HCT116 (cell line): ENCODE measurements around the gene PATL2.

Source experiments
- ATF3 ChIP-seq: IDR thresholded peaks from 2 replicates; pipeline ENCODE4 v1.6.1; 2012
- CBX3 ChIP-seq: IDR thresholded peaks from 2 replicates; pipeline ENCODE4 v1.6.1; 2012; ENCODE audit warnings: low read depth
- CEBPB ChIP-seq: IDR thresholded peaks from 2 replicates; pipeline ENCODE4 v1.6.1; 2012; ENCODE audit warnings: low read depth
- CTCF ChIP-seq, 3 experiments: fragments of 200-600 bp in 1 of 3; sonication (generic) in 1 of 3; IDR thresholded peaks in 2 of 3; conservative IDR thresholded peaks in 1 of 3; 2 replicates each; pipeline ENCODE4 v1.5.1; 2012 to 2017; ENCODE audit warnings: low read depth in 2 of 3, low read length in 2 of 3, antibody characterized with exemption in 1 of 3, borderline replicate concordance in 1 of 3, control low read depth in 1 of 3, mild to moderate bottlenecking in 1 of 3, mixed read lengths in 1 of 3, mixed run types in 1 of 3, moderate library complexity in 1 of 3; ENCODE audit not compliant: insufficient read depth in 1 of 3
- EZH2 ChIP-seq: fragments of 200-600 bp; sonication (generic); IDR thresholded peaks from 2 replicates; pipeline ENCODE4 v1.6.1; 2017; ENCODE audit warnings: antibody characterized with exemption, mixed run types
- EZH2phosphoT487 ChIP-seq: fragments of 200-600 bp; IDR thresholded peaks from 2 replicates; pipeline ENCODE4 v1.6.1; 2018; ENCODE audit warnings: antibody characterized with exemption, borderline replicate concordance
- MAX ChIP-seq: IDR thresholded peaks from 2 replicates; pipeline ENCODE4 v1.6.1; 2012
- POLR2A ChIP-seq: IDR thresholded peaks from 2 replicates; pipeline ENCODE4 v1.7.0; 2011; ENCODE audit warnings: borderline replicate concordance; ENCODE audit not compliant: insufficient read depth, insufficient read length; ENCODE audit errors: extremely low read depth
- POLR2AphosphoS5 ChIP-seq: IDR thresholded peaks from 2 replicates; pipeline ENCODE4 v1.6.1; 2011; ENCODE audit warnings: mild to moderate bottlenecking, low read depth, low read length, moderate library complexity
- REST ChIP-seq: IDR thresholded peaks from 2 replicates; pipeline ENCODE4 v1.6.1; 2012; ENCODE audit warnings: low read depth
- SIN3A ChIP-seq: IDR thresholded peaks from 2 replicates; pipeline ENCODE4 v1.6.1; 2012; ENCODE audit warnings: low read depth
- SP1 ChIP-seq: IDR thresholded peaks from 2 replicates; pipeline ENCODE4 v1.6.1; 2012; ENCODE audit warnings: low read depth
- YY1 ChIP-seq: IDR thresholded peaks from 2 replicates; pipeline ENCODE4 v1.6.1; 2011; ENCODE audit warnings: low read length, low read depth, moderate library complexity, mild to moderate bottlenecking; ENCODE audit not compliant: insufficient replicate concordance; ENCODE audit errors: extremely low read depth
- ZFX ChIP-seq: fragments of 450-650 bp; IDR thresholded peaks from 2 replicates; pipeline ENCODE4 v1.6.1; 2017

GRCh38 chr15:44666210-44667038, 44.7 kb downstream of the PATL2 start:
- TF ChIP-seq CTCF (IDR thresholded peaks at IDR 0.05 in 2 of 3, conservative IDR thresholded peaks at IDR 0.05 in 1 of 3; ENCODE audit: borderline replicate concordance in 1 of 3, insufficient read depth in 1 of 3, low read depth in 2 of 3, low read length in 2 of 3) (no peak), REST (no peak), POLR2A (no peak), POLR2AphosphoS5 (no peak), EZH2phosphoT487 (no peak), ZFX (no peak), SP1 (no peak), MAX (no peak), SIN3A (no peak), EZH2 (no peak), CBX3 (no peak), YY1 (no peak), ATF3 (no peak), CEBPB (no peak)
